H1 (cell line): ENCODE results near the gene TMPRSS9. TPM values are rescaled to one million over a fixed set of nuclear protein-coding genes. Genes with fewer than 3 reads are reported as not detected.
A peak's percentile ranks its signal among the peaks of the same experiment; 100 is the strongest.

Experiments
- CEBPB ChIP-seq: IDR thresholded peaks from 2 replicates; pipeline ENCODE4 v1.6.1; 2012; ENCODE audit warnings: low read depth, low read length
- CHD1 ChIP-seq: IDR thresholded peaks from 2 replicates; pipeline ENCODE4 v1.6.1; 2012; ENCODE audit warnings: low read depth, low read length, improper control_type of control experiment
- CHD2 ChIP-seq: IDR thresholded peaks from 2 replicates; pipeline ENCODE4 v1.6.1; 2012; ENCODE audit warnings: low read length, improper control_type of control experiment
- CTBP2 ChIP-seq: IDR thresholded peaks from 2 replicates; pipeline ENCODE4 v1.7.0; 2011; ENCODE audit warnings: borderline replicate concordance, mild to moderate bottlenecking, moderate library complexity, mixed read lengths, low read length; ENCODE audit not compliant: insufficient read depth, insufficient read length
- EZH2 ChIP-seq: fragments of 200-600 bp; sonication (generic); IDR thresholded peaks from 2 replicates; pipeline ENCODE4 v1.7.1; 2012; ENCODE audit warnings: low read depth, mild to moderate bottlenecking, moderate library complexity, low read length, inconsistent platforms; ENCODE audit not compliant: severe bottlenecking
- GTF2F1 ChIP-seq: IDR thresholded peaks from 2 replicates; pipeline ENCODE4 v1.6.1; 2012; ENCODE audit warnings: low read depth, low read length, improper control_type of control experiment, borderline replicate concordance
- JUND ChIP-seq: IDR thresholded peaks from 2 replicates; pipeline ENCODE4 v1.6.1; 2011; ENCODE audit warnings: mild to moderate bottlenecking, improper control_type of control experiment, low read length
- KDM4A ChIP-seq: IDR thresholded peaks from one replicate; pipeline ENCODE4 v1.7.1; 2012; ENCODE audit warnings: low read depth, mild to moderate bottlenecking, moderate library complexity, low read length, inconsistent platforms; ENCODE audit not compliant: severe bottlenecking
- KDM5A ChIP-seq: fragments of 200-600 bp; IDR thresholded peaks from 2 replicates; pipeline ENCODE4 v1.7.1; 2012; ENCODE audit warnings: mild to moderate bottlenecking, low read length, inconsistent platforms, mixed read lengths
- MAFK ChIP-seq: IDR thresholded peaks from 2 replicates; pipeline ENCODE4 v1.6.1; 2012; ENCODE audit warnings: low read depth, mild to moderate bottlenecking, improper control_type of control experiment, low read length
- PHF8 ChIP-seq: fragments of 200-600 bp; sonication (generic); conservative IDR thresholded peaks from 2 replicates; pipeline ENCODE4 v1.7.1; 2012; ENCODE audit warnings: low read depth, mild to moderate bottlenecking, inconsistent platforms, low read length, moderate library complexity
- POLR2A ChIP-seq, 2 experiments: IDR thresholded peaks; 1 replicate in 1 of 2; 2 replicates in 1 of 2; pipeline ENCODE4 v1.6.1; 2011; ENCODE audit warnings: low read depth in 2 of 2, low read length in 2 of 2, mild to moderate bottlenecking in 2 of 2; ENCODE audit errors: control extremely low read depth in 1 of 2
- RBBP5 ChIP-seq: IDR thresholded peaks from 2 replicates; pipeline ENCODE4 v1.7.1; 2012; ENCODE audit warnings: low read depth, mild to moderate bottlenecking, inconsistent platforms, low read length, moderate library complexity, borderline replicate concordance
- RNF2 ChIP-seq: fragments of 200-900, 300-1000 bp; sonication (generic); IDR thresholded peaks from 2 replicates; pipeline ENCODE4 v1.7.1; 2016; ENCODE audit warnings: borderline replicate concordance, low read depth, mild to moderate bottlenecking, antibody characterized with exemption, low read length; ENCODE audit not compliant: poor library complexity, severe bottlenecking; ENCODE audit errors: missing control alignments
- SIRT6 ChIP-seq: IDR thresholded peaks from one replicate; pipeline ENCODE4 v1.7.1; 2012; ENCODE audit warnings: low read length, inconsistent platforms
- SP4 ChIP-seq: IDR thresholded peaks from 2 replicates; pipeline ENCODE4 v1.6.1; 2012; ENCODE audit warnings: low read length, inconsistent platforms
- polyA plus RNA-seq, 7 experiments: library from polyadenylated mRNA; depleted of rRNA in 3 of 7; stranded (reverse) in 5 of 7; unstranded in 2 of 7; fragments of >200 nt in 5 of 7; fragments of 200-250 nt in 2 of 7; gene quantifications; 1 replicate in 5 of 7; 2 replicates in 1 of 7; 4 replicates in 1 of 7; pipeline versions ENCODE4 v1.2.1 to v1.2.3, GENCODE V29; 2011 to 2013; ENCODE audit warnings: missing spikeins in 2 of 7, mixed read lengths in 2 of 7
- total RNA-seq: library from RNA; stranded (reverse); fragmentation: NEBNext Ultra II Directional; extraction: Animal tissue kit (Norgen Biotek cat#: 25700); gene quantifications from 2 replicates; pipeline ENCODE4 v1.2.1, GENCODE V29; 2021
- TF ChIP-seq, protein P1 (sequence below): IDR thresholded peaks from 2 replicates; pipeline ENCODE4 v1.6.1; 2012; ENCODE audit warnings: low read length, inconsistent platforms
- TF ChIP-seq, protein P2 (sequence below), 3 experiments: IDR thresholded peaks; 1 replicate in 2 of 3; 2 replicates in 1 of 3; pipeline versions ENCODE4 v1.5.1 to v1.6.1; 2011; ENCODE audit warnings: low read length in 3 of 3, mild to moderate bottlenecking in 3 of 3, inconsistent platforms in 2 of 3, low read depth in 1 of 3, moderate library complexity in 1 of 3; ENCODE audit not compliant: insufficient read depth in 1 of 3; ENCODE audit errors: control extremely low read depth in 1 of 3
- TF ChIP-seq, protein P3 (sequence below): IDR thresholded peaks from 2 replicates; pipeline ENCODE4 v1.6.1; 2012; ENCODE audit warnings: inconsistent platforms

The TMPRSS9 gene
- total and polyA plus RNA-seq, 2 of the 8 experiments (the other 6 are each of a cell fraction or from before 2014, with no cell fraction given): 0.15 to 0.19 TPM

DNA sequence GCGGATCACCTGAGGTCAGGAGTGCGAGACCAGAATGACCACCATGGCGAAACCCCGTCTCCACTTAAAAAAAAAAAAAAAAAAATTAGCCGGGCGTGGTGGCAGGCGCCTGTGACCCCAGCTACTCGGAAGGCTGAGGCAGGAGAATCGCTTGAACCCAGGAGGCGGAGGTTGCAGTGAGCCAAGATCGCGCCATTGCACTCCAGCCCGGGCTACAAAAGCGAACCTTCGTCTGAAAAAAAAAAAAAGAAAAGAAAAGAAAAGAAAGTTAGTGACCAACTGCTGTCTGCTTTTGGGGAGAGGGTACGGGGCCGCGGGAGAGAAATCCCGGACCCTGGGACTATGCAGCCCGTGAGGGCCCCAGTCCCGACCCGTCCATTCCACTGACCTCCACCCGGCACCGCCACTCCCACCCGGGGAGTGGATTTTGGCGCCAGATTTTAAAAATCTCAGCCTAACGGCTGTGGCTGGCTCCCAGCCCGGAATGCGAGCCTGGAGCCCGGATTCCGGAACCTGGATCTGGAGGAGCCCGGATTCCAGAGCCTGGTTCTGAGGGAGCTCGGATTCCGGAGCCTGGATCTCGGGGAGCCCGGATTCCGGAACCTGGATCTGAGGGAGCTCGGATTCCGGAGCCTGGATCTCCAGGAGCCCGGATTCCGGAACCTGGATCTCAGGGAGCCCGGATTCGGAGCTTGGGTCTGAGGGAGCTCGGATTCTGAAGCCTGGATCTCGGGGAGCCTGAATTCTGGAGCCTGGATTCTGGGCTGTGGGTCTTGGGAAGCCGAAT, 102.8 kb downstream of the TMPRSS9 start (continued):
- TF ChIP-seq MAFK: no peak
- no peak for TF ChIP-seq CHD1
- peak; percentile 98 for TF ChIP-seq CTBP2
- TF ChIP-seq EZH2: no peak
- TF ChIP-seq, protein P1, sequence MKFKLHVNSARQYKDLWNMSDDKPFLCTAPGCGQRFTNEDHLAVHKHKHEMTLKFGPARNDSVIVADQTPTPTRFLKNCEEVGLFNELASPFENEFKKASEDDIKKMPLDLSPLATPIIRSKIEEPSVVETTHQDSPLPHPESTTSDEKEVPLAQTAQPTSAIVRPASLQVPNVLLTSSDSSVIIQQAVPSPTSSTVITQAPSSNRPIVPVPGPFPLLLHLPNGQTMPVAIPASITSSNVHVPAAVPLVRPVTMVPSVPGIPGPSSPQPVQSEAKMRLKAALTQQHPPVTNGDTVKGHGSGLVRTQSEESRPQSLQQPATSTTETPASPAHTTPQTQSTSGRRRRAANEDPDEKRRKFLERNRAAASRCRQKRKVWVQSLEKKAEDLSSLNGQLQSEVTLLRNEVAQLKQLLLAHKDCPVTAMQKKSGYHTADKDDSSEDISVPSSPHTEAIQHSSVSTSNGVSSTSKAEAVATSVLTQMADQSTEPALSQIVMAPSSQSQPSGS: peak; percentile 96
- TF ChIP-seq CHD2: peak; percentile 78
- TF ChIP-seq, protein P2, sequence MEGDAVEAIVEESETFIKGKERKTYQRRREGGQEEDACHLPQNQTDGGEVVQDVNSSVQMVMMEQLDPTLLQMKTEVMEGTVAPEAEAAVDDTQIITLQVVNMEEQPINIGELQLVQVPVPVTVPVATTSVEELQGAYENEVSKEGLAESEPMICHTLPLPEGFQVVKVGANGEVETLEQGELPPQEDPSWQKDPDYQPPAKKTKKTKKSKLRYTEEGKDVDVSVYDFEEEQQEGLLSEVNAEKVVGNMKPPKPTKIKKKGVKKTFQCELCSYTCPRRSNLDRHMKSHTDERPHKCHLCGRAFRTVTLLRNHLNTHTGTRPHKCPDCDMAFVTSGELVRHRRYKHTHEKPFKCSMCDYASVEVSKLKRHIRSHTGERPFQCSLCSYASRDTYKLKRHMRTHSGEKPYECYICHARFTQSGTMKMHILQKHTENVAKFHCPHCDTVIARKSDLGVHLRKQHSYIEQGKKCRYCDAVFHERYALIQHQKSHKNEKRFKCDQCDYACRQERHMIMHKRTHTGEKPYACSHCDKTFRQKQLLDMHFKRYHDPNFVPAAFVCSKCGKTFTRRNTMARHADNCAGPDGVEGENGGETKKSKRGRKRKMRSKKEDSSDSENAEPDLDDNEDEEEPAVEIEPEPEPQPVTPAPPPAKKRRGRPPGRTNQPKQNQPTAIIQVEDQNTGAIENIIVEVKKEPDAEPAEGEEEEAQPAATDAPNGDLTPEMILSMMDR (IDR thresholded peaks at IDR 0.05; ENCODE audit: control extremely low read depth in 1 of 3, insufficient read depth in 1 of 3, low read depth in 1 of 3, low read length in 3 of 3): no peak
- TF ChIP-seq RNF2: no peak
- TF ChIP-seq, protein P3, sequence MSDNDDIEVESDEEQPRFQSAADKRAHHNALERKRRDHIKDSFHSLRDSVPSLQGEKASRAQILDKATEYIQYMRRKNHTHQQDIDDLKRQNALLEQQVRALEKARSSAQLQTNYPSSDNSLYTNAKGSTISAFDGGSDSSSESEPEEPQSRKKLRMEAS: 0 out of 2 replicates have a peak, but pooled peaks have one; percentile 35
- TF ChIP-seq SP4: peak; percentile 90; the same call in 1 of the 2 replicates
- peak; percentile 92 for TF ChIP-seq JUND
- 0 out of 2 replicates have a peak, but pooled peaks have one; percentile 38 for TF ChIP-seq PHF8
- no peak; a peak in 1 of 3 replicates for TF ChIP-seq POLR2A (IDR thresholded peaks at IDR 0.05; ENCODE audit: control extremely low read depth in 1 of 2, low read depth in 2 of 2, low read length in 2 of 2)
- TF ChIP-seq GTF2F1: no peak; the same call in 1 of the 2 replicates
- peak; percentile 42 for TF ChIP-seq KDM4A
- peak; percentile 6; the same call in 1 of the 2 replicates for TF ChIP-seq RBBP5
- TF ChIP-seq SIRT6: no peak
- TF ChIP-seq KDM5A: no peak
- TF ChIP-seq CEBPB: peak; percentile 6; the same call in 1 of the 2 replicates
